Measurements from ENCODE around the gene CLDN10.

- TF ChIP-seq CTCF (IDR thresholded peaks at IDR 0.05) (no peak), POLR2A (IDR thresholded peaks at IDR 0.05) (no peak)
Observed at GRCh38 chr13:95552539-95553441, at the start of gene CLDN10.
